Measurements from ENCODE around the gene LRPAP1.

LRPAP1 gene

GRCh38 chr4:3514806-3515501 lies 17.3 kb downstream of the LRPAP1 start:
- H3K36me3 ChIP-seq (ENCODE audit: control insufficient read depth in 2 of 2, insufficient read depth in 1 of 2, low read length in 2 of 2): peaks cover 2 to 96% of the 10 kb centered on the region in 2 experiments; a peak in 2 of 3 replicates
- CTCF ChIA-PET: interaction anchor here (0.6 to 1.2 kb wide), 5 partner anchors 16 to 986 kb away, joined by 3 to 4 read pairs (median 3); no protein-coding TSS in a partner anchor

DNA sequence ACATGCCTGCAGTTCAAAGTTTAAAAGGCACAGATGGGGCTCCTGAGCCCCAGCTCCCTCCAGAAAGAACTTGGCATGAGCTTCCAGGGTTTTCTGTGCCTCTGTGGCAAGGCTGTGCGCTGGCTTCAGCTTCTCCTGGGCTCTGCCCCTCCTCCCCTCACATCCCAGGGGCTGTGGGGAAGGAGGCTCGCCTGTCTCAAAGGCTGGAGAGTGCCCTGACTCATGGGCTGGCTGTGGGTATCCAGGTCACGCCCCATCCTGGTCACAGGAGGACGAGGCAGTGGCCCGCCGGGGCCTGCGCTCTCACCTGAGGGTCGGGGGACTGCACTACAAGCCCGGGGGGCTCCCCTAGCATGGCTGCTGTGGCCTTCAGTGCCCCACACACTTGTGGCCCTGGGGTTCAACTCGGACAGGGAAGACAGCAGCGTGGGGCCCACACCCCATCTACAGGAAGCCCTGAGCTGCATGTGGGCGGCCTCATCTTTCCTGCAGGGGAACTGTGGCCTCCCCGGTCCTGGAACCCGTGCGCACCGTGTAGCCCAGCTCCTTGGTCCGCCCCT lies 17.9 kb downstream of the LRPAP1 start:
- Histone ChIP-seq H3K27ac (ENCODE audit: extremely low read depth, low read depth, low read length) (no peak overlapping the region), H3K4me3 (ENCODE audit: low read depth, low read length) (no peak overlapping the region), H3K36me3 (ENCODE audit: control insufficient read depth in 2 of 2, insufficient read depth in 1 of 2, low read length in 2 of 2) (peaks cover 3 to 96% of the 10 kb centered on the region in 2 experiments; a peak in 2 of 3 replicates), H3K9me3 (ENCODE audit: control insufficient read depth, insufficient read depth, low read depth, low read length) (no peaks in the 10 kb centered on the region), H3K4me1 (ENCODE audit: control insufficient read depth, insufficient read depth, low read length) (no peaks in the 10 kb centered on the region)
- CTCF ChIA-PET: interaction anchor here (0.6 to 1.2 kb wide), 3 partner anchors 17 to 985 kb away, joined by 3 to 4 read pairs (median 3); no protein-coding TSS in a partner anchor
- POLR2A ChIA-PET: no interaction called here
- no peak for TF ChIP-seq MEIS1 (CRISPR knock-in tag; IDR thresholded peaks at IDR 0.05; ENCODE audit: borderline replicate concordance)
- no peak for TF ChIP-seq SALL2 (tag by site-specific recombination; IDR thresholded peaks at IDR 0.05; ENCODE audit: borderline replicate concordance)
- TF ChIP-seq KLF1 (tag by site-specific recombination; IDR thresholded peaks at IDR 0.05): no peak
- TF ChIP-seq, protein P1, sequence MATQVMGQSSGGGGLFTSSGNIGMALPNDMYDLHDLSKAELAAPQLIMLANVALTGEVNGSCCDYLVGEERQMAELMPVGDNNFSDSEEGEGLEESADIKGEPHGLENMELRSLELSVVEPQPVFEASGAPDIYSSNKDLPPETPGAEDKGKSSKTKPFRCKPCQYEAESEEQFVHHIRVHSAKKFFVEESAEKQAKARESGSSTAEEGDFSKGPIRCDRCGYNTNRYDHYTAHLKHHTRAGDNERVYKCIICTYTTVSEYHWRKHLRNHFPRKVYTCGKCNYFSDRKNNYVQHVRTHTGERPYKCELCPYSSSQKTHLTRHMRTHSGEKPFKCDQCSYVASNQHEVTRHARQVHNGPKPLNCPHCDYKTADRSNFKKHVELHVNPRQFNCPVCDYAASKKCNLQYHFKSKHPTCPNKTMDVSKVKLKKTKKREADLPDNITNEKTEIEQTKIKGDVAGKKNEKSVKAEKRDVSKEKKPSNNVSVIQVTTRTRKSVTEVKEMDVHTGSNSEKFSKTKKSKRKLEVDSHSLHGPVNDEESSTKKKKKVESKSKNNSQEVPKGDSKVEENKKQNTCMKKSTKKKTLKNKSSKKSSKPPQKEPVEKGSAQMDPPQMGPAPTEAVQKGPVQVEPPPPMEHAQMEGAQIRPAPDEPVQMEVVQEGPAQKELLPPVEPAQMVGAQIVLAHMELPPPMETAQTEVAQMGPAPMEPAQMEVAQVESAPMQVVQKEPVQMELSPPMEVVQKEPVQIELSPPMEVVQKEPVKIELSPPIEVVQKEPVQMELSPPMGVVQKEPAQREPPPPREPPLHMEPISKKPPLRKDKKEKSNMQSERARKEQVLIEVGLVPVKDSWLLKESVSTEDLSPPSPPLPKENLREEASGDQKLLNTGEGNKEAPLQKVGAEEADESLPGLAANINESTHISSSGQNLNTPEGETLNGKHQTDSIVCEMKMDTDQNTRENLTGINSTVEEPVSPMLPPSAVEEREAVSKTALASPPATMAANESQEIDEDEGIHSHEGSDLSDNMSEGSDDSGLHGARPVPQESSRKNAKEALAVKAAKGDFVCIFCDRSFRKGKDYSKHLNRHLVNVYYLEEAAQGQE (tag by site-specific recombination; IDR thresholded peaks at IDR 0.05): no peak
- no peak for TF ChIP-seq ZBTB21 (tag by site-specific recombination; IDR thresholded peaks at IDR 0.05)
- TF ChIP-seq ZNF626 (tag by site-specific recombination; IDR thresholded peaks at IDR 0.05): no peak
- TF ChIP-seq SP2 (tag by site-specific recombination; IDR thresholded peaks at IDR 0.05): no peak
- TF ChIP-seq, protein P2, sequence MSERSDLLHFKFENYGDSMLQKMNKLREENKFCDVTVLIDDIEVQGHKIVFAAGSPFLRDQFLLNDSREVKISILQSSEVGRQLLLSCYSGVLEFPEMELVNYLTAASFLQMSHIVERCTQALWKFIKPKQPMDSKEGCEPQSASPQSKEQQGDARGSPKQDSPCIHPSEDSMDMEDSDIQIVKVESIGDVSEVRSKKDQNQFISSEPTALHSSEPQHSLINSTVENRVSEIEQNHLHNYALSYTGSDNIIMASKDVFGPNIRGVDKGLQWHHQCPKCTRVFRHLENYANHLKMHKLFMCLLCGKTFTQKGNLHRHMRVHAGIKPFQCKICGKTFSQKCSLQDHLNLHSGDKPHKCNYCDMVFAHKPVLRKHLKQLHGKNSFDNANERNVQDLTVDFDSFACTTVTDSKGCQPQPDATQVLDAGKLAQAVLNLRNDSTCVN (tag by site-specific recombination; optimal IDR thresholded peaks at IDR 0.05): no peak
- no peak for TF ChIP-seq YY1 (tag by site-specific recombination; IDR thresholded peaks at IDR 0.05)
- no peak for TF ChIP-seq ZFP41 (tag by site-specific recombination; IDR thresholded peaks at IDR 0.05; ENCODE audit: borderline replicate concordance)
- no peak for TF ChIP-seq ZNF521 (tag by site-specific recombination; IDR thresholded peaks at IDR 0.05)
- no peak for TF ChIP-seq GLIS2 (tag by site-specific recombination; IDR thresholded peaks at IDR 0.05)
- no peak for TF ChIP-seq ZSCAN23 (tag by site-specific recombination; IDR thresholded peaks at IDR 0.05)
- TF ChIP-seq, protein P3, sequence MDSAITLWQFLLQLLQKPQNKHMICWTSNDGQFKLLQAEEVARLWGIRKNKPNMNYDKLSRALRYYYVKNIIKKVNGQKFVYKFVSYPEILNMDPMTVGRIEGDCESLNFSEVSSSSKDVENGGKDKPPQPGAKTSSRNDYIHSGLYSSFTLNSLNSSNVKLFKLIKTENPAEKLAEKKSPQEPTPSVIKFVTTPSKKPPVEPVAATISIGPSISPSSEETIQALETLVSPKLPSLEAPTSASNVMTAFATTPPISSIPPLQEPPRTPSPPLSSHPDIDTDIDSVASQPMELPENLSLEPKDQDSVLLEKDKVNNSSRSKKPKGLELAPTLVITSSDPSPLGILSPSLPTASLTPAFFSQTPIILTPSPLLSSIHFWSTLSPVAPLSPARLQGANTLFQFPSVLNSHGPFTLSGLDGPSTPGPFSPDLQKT (IDR thresholded peaks at IDR 0.05; ENCODE audit: borderline replicate concordance, low read depth, low read length): no peak
- no peak for TF ChIP-seq ZNF324 (tag by site-specific recombination; IDR thresholded peaks at IDR 0.05)
- no peak for TF ChIP-seq ZNF560 (tag by site-specific recombination; IDR thresholded peaks at IDR 0.05; ENCODE audit: borderline replicate concordance)
- no peak for TF ChIP-seq ZNF391 (tag by site-specific recombination; IDR thresholded peaks at IDR 0.05; ENCODE audit: borderline replicate concordance, low read depth)
- TF ChIP-seq ZBTB20 (tag by site-specific recombination; IDR thresholded peaks at IDR 0.05): no peak
- no peak for TF ChIP-seq PATZ1 (tag by site-specific recombination; IDR thresholded peaks at IDR 0.05)

More at GRCh38 chr4:3514806-3515501, 17.3 kb downstream of the LRPAP1 start:
- Histone ChIP-seq H3K27ac (ENCODE audit: extremely low read depth, low read depth, low read length) (no peak overlapping the region), H3K4me3 (ENCODE audit: low read depth, low read length) (no peak overlapping the region), H3K4me1 (ENCODE audit: control insufficient read depth, insufficient read depth, low read length) (no peaks in the 10 kb centered on the region), H3K9me3 (ENCODE audit: control insufficient read depth, insufficient read depth, low read depth, low read length) (no peaks in the 10 kb centered on the region)
- TF ChIP-seq, protein P3 (IDR thresholded peaks at IDR 0.05; ENCODE audit: borderline replicate concordance, low read depth, low read length): no peak
- TF ChIP-seq ZNF558 (tag by site-specific recombination; IDR thresholded peaks at IDR 0.05) (no peak), ZNF155 (tag by site-specific recombination; IDR thresholded peaks at IDR 0.05) (no peak), KLF9 (tag by site-specific recombination; IDR thresholded peaks at IDR 0.05; ENCODE audit: low read depth) (no peak), ZFP41 (tag by site-specific recombination; IDR thresholded peaks at IDR 0.05; ENCODE audit: borderline replicate concordance) (no peak), ZNF416 (tag by site-specific recombination; IDR thresholded peaks at IDR 0.05) (no peak), ZNF843 (tag by site-specific recombination; IDR thresholded peaks at IDR 0.05) (no peak), ZEB2 (tag by site-specific recombination; IDR thresholded peaks at IDR 0.05) (no peak), ZNF175 (tag by site-specific recombination; IDR thresholded peaks at IDR 0.05) (no peak), ZNF626 (tag by site-specific recombination; IDR thresholded peaks at IDR 0.05) (no peak), ZNF707 (tag by site-specific recombination; IDR thresholded peaks at IDR 0.05) (no peak), ZNF202 (tag by site-specific recombination; IDR thresholded peaks at IDR 0.05; ENCODE audit: borderline replicate concordance) (no peak), ZNF366 (tag by site-specific recombination; conservative IDR thresholded peaks at IDR 0.05) (no peak), ZNF311 (tag by site-specific recombination; IDR thresholded peaks at IDR 0.05; ENCODE audit: borderline replicate concordance) (no peak), ZNF629 (tag by site-specific recombination; IDR thresholded peaks at IDR 0.05) (no peak), ZBTB48 (tag by site-specific recombination; IDR thresholded peaks at IDR 0.05) (no peak)
- POLR2A ChIA-PET: no interaction called here

Data from HEK293 (cell line).